ENCODE data around the gene PKNOX2.

The PKNOX2 gene

GRCh38 chr11:125457814-125458343 is 293.3 kb downstream of the PKNOX2 start:
- DNase-seq = no peak

GRCh38 chr11:125460275-125460674 is 295.7 kb downstream of the PKNOX2 start:
- no peak for DNase-seq

GRCh38 chr11:125463590-125464269 is 299.2 kb downstream of the PKNOX2 start:
- no peak for DNase-seq

GRCh38 chr11:125464270-125464662 is 299.7 kb downstream of the PKNOX2 start:
- DNase-seq = no peak

- no peak for DNase-seq
Measured at GRCh38 chr11:125464666-125465065, 300.1 kb downstream of the PKNOX2 start.

GRCh38 chr11:125465255-125465654 is 300.7 kb downstream of the PKNOX2 start:
- no peak for DNase-seq

- DNase-seq = no peak
Measured at GRCh38 chr11:125465701-125466100, 301.1 kb downstream of the PKNOX2 start.

GRCh38 chr11:125468025-125468424 is 303.5 kb downstream of the PKNOX2 start:
- DNase-seq = no peak

- DNase-seq = no peak
Measured at GRCh38 chr11:125468852-125469251, 304.3 kb downstream of the PKNOX2 start.

GRCh38 chr11:125470355-125470754 is 305.8 kb downstream of the PKNOX2 start:
- DNase-seq = no peak

- DNase-seq = no peak
Measured at GRCh38 chr11:125476721-125477120, 312.2 kb downstream of the PKNOX2 start.

- DNase-seq = no peak
Measured at GRCh38 chr11:125479137-125479536, 314.6 kb downstream of the PKNOX2 start.

GRCh38 chr11:125481531-125481930 is 317.0 kb downstream of the PKNOX2 start:
- DNase-seq = no peak

Data from activated CD8-positive, alpha-beta memory T cell treated with anti-CD3 and anti-CD28 coated beads, Interleukin-2, amount 50 U/mL, for 48 hours (primary cell).